Endodermal cell (in vitro differentiated cells): Measurements from ENCODE around the gene ING5. TPM values are rescaled to one million over a fixed set of nuclear protein-coding genes. Genes with fewer than 3 reads are reported as not detected.

Experiments used
- DNase-seq: peaks from one replicate; pipeline ENCODE4 v3.0.0-alpha.2; 2017
- H3K27ac ChIP-seq: 2 replicates; pipeline ENCODE4 v1.5.1; 2013; ENCODE audit warnings: mild to moderate bottlenecking, low read depth, low read length, moderate library complexity
- H3K27me3 ChIP-seq: 2 replicates; pipeline ENCODE4 v1.6.1; 2013; ENCODE audit warnings: mild to moderate bottlenecking, low read length, moderate library complexity; ENCODE audit not compliant: insufficient read depth, control insufficient read depth, poor library complexity, severe bottlenecking
- H3K36me3 ChIP-seq: 2 replicates; pipeline ENCODE4 v1.7.0; 2013; ENCODE audit warnings: mild to moderate bottlenecking, low read length, moderate library complexity; ENCODE audit not compliant: control insufficient read depth, insufficient read depth
- H3K4me1 ChIP-seq: one replicate; pipeline ENCODE4 v1.7.0; 2013; ENCODE audit warnings: low read length; ENCODE audit not compliant: control insufficient read depth, insufficient read depth
- H3K4me3 ChIP-seq: 2 replicates; pipeline ENCODE4 v1.5.1; 2013; ENCODE audit warnings: mild to moderate bottlenecking, low read length, moderate library complexity
- H3K9ac ChIP-seq: 2 replicates; pipeline ENCODE4 v1.6.1; 2013; ENCODE audit warnings: mild to moderate bottlenecking, low read length, moderate library complexity; ENCODE audit not compliant: poor library complexity, severe bottlenecking; ENCODE audit errors: extremely low read depth
- H3K9me3 ChIP-seq: 2 replicates; pipeline ENCODE4 v1.6.1; 2013; ENCODE audit warnings: mild to moderate bottlenecking, low read length, moderate library complexity; ENCODE audit not compliant: control insufficient read depth
- H3K27ac Mint-ChIP-seq: 2 replicates; pipeline ENCODE4 v1.8.0; 2020; ENCODE audit warnings: mixed read lengths
- H3K27me3 Mint-ChIP-seq: 2 replicates; pipeline ENCODE4 v1.8.0; 2021; ENCODE audit warnings: mild to moderate bottlenecking, mixed read lengths; ENCODE audit not compliant: insufficient read depth
- H3K36me3 Mint-ChIP-seq: 2 replicates; pipeline ENCODE4 v1.8.0; 2020; ENCODE audit warnings: low read depth, mixed read lengths
- H3K4me1 Mint-ChIP-seq: 2 replicates; pipeline ENCODE4 v1.8.0; 2020; ENCODE audit warnings: mixed read lengths
- H3K4me3 Mint-ChIP-seq: 2 replicates; pipeline ENCODE4 v1.8.0; 2020; ENCODE audit warnings: mild to moderate bottlenecking, moderate library complexity, mixed read lengths
- H3K9me3 Mint-ChIP-seq: 2 replicates; pipeline ENCODE4 v1.8.0; 2020; ENCODE audit warnings: mild to moderate bottlenecking, mixed read lengths
- WGBS, 2 experiments: methylation state at CpG; one replicate each; pipeline versions ENCODE4 v1.1.5 to v1.1.7; 2013; ENCODE audit warnings: missing lambda C conversion rate in 2 of 2, mixed read lengths in 1 of 2; ENCODE audit not compliant: insufficient coverage in 1 of 2, insufficient read length in 1 of 2; 5-methylcytosine and 5-hydroxymethylcytosine counted together
- total RNA-seq, 2 donors: library from RNA; stranded (reverse); fragmentation: NEBNext Ultra II Directional in 1 of 2; extraction: Animal tissue kit (Norgen Biotek cat#: 25700) in 1 of 2; gene quantifications; 2 replicates in 1 of 2; 3 replicates in 1 of 2; pipeline ENCODE4 v1.2.1, GENCODE V29; 2021
- TF ChIP-seq, protein P1 (sequence below): fragments of 200-600 bp; sonication (generic); conservative IDR thresholded peaks from 2 replicates; pipeline ENCODE4 v1.5.0; 2021; ENCODE audit warnings: antibody characterized with exemption, mild to moderate bottlenecking

Gene ING5
- total RNA-seq, 2 donors from 2014 or later: 44.9 to 53.1 TPM

GRCh38 chr2:241695651-241696050 lies 6.2 kb upstream of the ING5 start:
- TF ChIP-seq, protein P1, sequence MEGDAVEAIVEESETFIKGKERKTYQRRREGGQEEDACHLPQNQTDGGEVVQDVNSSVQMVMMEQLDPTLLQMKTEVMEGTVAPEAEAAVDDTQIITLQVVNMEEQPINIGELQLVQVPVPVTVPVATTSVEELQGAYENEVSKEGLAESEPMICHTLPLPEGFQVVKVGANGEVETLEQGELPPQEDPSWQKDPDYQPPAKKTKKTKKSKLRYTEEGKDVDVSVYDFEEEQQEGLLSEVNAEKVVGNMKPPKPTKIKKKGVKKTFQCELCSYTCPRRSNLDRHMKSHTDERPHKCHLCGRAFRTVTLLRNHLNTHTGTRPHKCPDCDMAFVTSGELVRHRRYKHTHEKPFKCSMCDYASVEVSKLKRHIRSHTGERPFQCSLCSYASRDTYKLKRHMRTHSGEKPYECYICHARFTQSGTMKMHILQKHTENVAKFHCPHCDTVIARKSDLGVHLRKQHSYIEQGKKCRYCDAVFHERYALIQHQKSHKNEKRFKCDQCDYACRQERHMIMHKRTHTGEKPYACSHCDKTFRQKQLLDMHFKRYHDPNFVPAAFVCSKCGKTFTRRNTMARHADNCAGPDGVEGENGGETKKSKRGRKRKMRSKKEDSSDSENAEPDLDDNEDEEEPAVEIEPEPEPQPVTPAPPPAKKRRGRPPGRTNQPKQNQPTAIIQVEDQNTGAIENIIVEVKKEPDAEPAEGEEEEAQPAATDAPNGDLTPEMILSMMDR: no peak
- no peaks in the 10 kb centered on the region for H3K4me1 ChIP-seq
- no peak for DNase-seq
- H3K27ac ChIP-seq: no peak overlapping the region
- H3K9me3 ChIP-seq: no peaks in the 10 kb centered on the region
- H3K27me3 Mint-ChIP-seq: no peaks in the 10 kb centered on the region
- H3K4me3 ChIP-seq: no peak overlapping the region
- H3K4me1 Mint-ChIP-seq: no peaks in the 10 kb centered on the region
- peaks cover 11% of the 10 kb centered on the region for H3K36me3 ChIP-seq
- 92 to 97% methylated on average over 4 of the region's 4 CpGs for WGBS, 2 experiments
- H3K9ac ChIP-seq: no peak overlapping the region
- H3K36me3 Mint-ChIP-seq: peaks cover 20% of the 10 kb centered on the region
- no peak overlapping the region for H3K4me3 Mint-ChIP-seq
- H3K9me3 Mint-ChIP-seq: no peaks in the 10 kb centered on the region
- H3K27me3 ChIP-seq: no peaks in the 10 kb centered on the region
- no peak overlapping the region for H3K27ac Mint-ChIP-seq

DNA sequence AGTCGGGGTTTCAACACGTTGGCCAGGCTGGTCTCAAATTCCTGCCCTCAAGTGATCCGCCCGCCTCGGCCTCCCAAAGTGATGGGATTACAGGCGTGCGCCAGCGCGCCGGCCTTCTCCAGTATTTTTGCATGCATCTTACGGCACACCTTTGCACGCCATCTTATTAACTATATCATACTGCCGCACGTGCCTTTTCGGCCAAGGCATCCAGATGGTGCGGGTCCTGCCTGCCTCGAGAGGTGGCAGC lies 765 bp upstream of the ING5 start:
- H3K27me3 Mint-ChIP-seq: no peaks in the 10 kb centered on the region
- Histone ChIP-seq H3K36me3 (peaks cover 21% of the 10 kb centered on the region), H3K9ac (peak overlapping the region; percentile 77), H3K9me3 (peaks cover 6% of the 10 kb centered on the region), H3K27ac (peak overlapping the region; percentile 96), H3K27me3 (no peaks in the 10 kb centered on the region), H3K4me1 (no peaks in the 10 kb centered on the region), H3K4me3 (peak overlapping the region; percentile 78)
- H3K36me3 Mint-ChIP-seq: peaks cover 28% of the 10 kb centered on the region
- peak overlapping the region; percentile 88 for H3K27ac Mint-ChIP-seq
- no peak for DNase-seq
- peak overlapping the region; percentile 71 for H3K4me3 Mint-ChIP-seq
- H3K4me1 Mint-ChIP-seq: peaks cover 5% of the 10 kb centered on the region
- H3K9me3 Mint-ChIP-seq: peaks cover 9% of the 10 kb centered on the region
- TF ChIP-seq, protein P1: peak; percentile 60
- WGBS, 2 experiments: 0 to 3% methylated on average over 3 to 17 of the region's 17 CpGs

- TF ChIP-seq, protein P1: peak; percentile 81
- DNase-seq: peak; percentile 96
- Mint-ChIP-seq H3K27me3 (no peaks in the 10 kb centered on the region), H3K4me3 (peak overlapping the region; percentile 71), H3K4me1 (peaks cover 5% of the 10 kb centered on the region), H3K36me3 (peaks cover 39% of the 10 kb centered on the region), H3K9me3 (peaks cover 16% of the 10 kb centered on the region), H3K27ac (peak overlapping the region; percentile 85)
- Histone ChIP-seq H3K36me3 (peaks cover 34% of the 10 kb centered on the region), H3K4me1 (no peaks in the 10 kb centered on the region), H3K27ac (peak overlapping the region; percentile 96), H3K4me3 (peak overlapping the region; percentile 85), H3K9ac (peak overlapping the region; percentile 67), H3K9me3 (peaks cover 19% of the 10 kb centered on the region), H3K27me3 (no peaks in the 10 kb centered on the region)
- 0 to 1% methylated on average over 37 to 96 of the region's 98 CpGs for WGBS, 2 experiments
These were observed 554 bp downstream of the ING5 start for GRCh38 chr2:241702155-241703031.
